Measurements from ENCODE around the gene CYP27C1.

CYP27C1 gene

GRCh38 chr2:127155028-127155581, 65.0 kb downstream of the CYP27C1 start:
- DNase-seq (ENCODE audit: low spot score) = no peak
- in situ Hi-C loops (cut with MboI; ENCODE audit: low sequenced_read_pairs, unreplicated experiment) = no loop called here

DNA sequence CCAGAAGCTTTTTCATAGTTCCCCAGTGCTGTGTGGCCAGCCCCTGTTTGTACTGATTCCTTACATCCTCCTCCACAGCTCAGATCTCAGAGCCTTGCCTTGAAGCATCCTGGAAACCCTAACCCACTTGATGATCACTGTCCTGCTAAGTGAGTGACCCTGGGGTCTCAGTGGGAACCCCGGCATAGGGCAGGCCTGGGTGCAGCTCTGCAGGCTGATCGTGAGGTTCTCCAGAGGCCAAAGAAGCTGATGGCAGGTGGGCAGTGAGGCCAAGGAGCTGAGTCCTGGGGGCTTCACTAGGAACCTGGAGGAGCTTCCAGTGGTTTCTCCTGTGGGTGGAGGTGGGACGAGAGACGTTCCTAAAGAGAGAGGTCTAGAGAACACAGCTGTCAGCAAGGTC, 65.7 kb downstream of the CYP27C1 start:
- in situ Hi-C loops (cut with MboI; ENCODE audit: low sequenced_read_pairs, unreplicated experiment) = no loop called here
- TF ChIP-seq CTCF (IDR thresholded peaks at IDR 0.05; ENCODE audit: borderline replicate concordance, control extremely low read depth, extremely low read depth, insufficient read depth, missing control alignments) = no peak
- DNase-seq (ENCODE audit: low spot score) = no peak

More at GRCh38 chr2:127155028-127155581, 65.0 kb downstream of the CYP27C1 start:
- no peak for TF ChIP-seq CTCF (IDR thresholded peaks at IDR 0.05; ENCODE audit: borderline replicate concordance, control extremely low read depth, extremely low read depth, insufficient read depth, missing control alignments)

DNA sequence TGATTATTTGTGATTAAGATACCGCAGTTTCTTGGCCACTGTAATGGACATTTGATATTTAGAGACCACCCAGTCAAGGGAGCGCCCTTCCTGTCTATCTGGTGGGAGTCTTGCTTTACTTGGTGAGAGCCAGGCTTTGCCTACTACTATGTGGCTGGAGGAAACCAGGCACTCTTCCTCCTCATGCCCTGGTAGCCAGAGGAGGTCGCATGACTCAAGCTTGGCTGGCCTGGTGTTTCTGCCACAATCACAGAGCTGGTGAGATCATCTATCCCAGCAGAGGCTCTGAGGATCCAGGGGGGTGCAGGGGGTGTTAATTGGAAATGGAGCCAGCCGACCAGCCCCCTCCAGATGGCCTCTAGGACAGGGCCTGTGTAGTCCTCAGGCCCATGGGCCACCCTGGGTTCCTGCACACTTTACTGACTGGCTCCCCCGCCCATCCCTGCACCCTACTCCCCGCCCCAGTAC, 66.4 kb downstream of the CYP27C1 start:
- no peak for TF ChIP-seq CTCF (IDR thresholded peaks at IDR 0.05; ENCODE audit: borderline replicate concordance, control extremely low read depth, extremely low read depth, insufficient read depth, missing control alignments)
- no peak for DNase-seq (ENCODE audit: low spot score)
- in situ Hi-C loops (cut with MboI; ENCODE audit: low sequenced_read_pairs, unreplicated experiment) = no loop called here

DNA sequence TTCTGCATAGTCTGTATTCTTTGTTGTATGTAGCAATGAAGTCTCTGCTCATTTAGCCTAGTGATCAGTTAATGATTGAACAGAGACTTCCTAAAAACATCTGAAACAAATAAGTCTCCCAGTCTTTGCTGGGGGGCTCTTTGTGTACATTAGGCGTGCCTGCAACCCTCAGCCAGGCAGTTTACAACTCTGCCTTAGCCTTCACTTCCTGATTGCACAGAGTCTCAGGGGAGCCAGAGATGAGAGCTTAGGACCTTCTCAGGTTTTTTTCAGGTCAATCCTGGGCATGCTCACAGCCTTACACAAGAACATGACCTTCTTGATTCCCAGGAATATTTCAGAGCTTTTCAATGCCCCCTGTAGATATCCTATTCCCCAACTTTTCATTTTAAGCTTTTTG, 69.1 kb downstream of the CYP27C1 start:
- TF ChIP-seq CTCF (IDR thresholded peaks at IDR 0.05; ENCODE audit: borderline replicate concordance, control extremely low read depth, extremely low read depth, insufficient read depth, missing control alignments) = no peak
- in situ Hi-C loops (cut with MboI; ENCODE audit: low sequenced_read_pairs, unreplicated experiment) = no loop called here
- no peak for DNase-seq (ENCODE audit: low spot score)

DNA sequence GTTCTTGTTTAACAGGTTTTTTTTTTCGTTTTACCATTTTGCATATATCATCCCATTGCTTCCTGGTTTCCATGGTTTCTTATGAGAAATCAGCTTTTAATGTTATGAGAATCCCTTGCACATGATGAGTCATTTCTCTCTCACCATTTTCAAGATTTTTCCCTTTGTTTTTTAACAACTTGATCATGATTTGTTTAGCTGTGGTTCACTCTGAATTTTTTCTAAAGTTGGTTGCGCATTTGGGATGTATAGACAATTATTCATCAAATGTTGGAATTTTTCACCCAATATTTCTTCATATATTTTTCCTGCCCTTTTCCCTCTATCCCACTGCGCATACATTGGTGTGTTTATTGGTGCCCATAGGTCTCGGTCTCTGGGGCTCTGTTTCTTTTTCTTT, 70.7 kb downstream of the CYP27C1 start:
- DNase-seq (ENCODE audit: low spot score) = no peak
- no peak for TF ChIP-seq CTCF (IDR thresholded peaks at IDR 0.05; ENCODE audit: borderline replicate concordance, control extremely low read depth, extremely low read depth, insufficient read depth, missing control alignments)
- in situ Hi-C loops (cut with MboI; ENCODE audit: low sequenced_read_pairs, unreplicated experiment) = no loop called here

DNA sequence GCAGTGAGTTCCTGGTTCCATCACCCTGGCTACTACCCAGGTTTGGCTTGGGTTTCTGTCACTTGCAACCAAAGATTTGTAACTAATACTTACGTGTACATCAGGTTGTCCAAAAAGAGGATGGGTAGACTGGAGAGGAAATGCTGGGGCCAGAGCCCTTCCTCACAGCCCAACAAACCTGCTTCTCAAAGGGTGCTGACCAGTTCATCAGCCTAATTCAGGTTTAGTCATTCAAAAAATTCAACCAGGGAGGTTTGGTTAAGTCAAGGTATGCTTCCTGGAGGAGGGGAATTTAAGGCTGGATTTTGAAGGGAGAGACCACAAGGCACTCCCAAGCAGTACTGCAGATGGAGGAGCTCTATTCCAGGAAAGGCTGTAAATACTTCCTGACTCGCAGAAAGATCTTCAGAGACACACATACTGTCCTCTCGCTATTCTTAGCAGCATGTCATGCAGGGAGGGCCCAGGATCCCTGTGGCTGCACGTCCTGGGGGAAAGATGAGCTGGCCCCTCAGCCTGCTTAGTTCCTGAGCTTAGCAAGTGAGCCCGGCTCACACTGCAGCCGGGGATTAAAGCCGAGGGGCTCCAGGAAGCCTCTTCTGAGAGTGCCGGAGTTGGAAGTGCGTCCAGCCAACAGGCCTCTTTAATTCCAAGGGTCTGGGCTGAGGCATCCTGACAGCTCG, 73.1 kb downstream of the CYP27C1 start:
- DNase-seq (ENCODE audit: low spot score) = no peak
- TF ChIP-seq CTCF (IDR thresholded peaks at IDR 0.05; ENCODE audit: borderline replicate concordance, control extremely low read depth, extremely low read depth, insufficient read depth, missing control alignments) = no peak
- in situ Hi-C loops (cut with MboI; ENCODE audit: low sequenced_read_pairs, unreplicated experiment) = no loop called here

Measured in GM13976 (cell line).